ENCODE data around the gene AKAP1.
"Not testable (repeated sequence)": the region's sequence is repeated elsewhere in the genome, so short reads cannot be mapped to it uniquely, and the experiment has no call there.

AKAP1 gene

DNA sequence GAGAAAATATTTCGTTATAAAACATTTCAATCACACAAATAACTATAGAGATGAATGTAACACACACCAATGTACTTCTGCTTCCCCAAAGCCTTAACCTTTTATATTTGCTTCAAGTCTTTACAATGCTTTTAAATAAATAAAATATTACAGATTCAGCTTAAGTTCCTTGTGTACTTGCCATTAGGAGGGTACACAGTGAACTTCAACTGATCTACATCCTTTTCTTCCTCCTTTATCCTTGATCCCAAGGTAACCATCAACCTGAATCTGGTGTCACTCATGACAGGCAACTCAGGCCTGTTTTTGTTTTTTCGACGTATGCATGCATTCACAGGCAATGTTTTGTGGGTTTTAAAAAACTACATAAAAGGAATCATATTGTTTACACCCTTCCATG is 9.3 kb upstream of the AKAP1 start:
- DNase-seq = no peak

DNA sequence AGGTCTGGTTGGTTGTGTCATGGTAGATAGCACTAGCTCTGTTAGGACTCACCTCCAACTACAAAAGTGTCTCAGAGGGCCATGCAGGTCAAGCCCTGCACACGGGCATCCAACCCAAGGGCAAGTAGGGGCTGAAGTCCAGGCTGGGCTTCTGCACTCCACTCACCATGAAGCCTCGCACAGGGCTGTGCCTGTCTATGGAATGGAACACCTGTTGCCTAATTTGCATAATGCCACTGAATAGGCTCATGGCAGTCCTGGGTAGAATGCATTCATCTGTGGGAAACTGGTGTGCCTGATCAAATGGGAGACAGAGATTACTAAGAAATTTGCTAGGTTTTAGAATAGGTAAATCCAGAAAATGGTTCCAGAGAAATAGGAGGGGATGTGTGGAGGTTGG is 8.0 kb upstream of the AKAP1 start:
- DNase-seq = no peak

- no peak for DNase-seq
Measured at GRCh38 chr17:57078274-57078673, 6.8 kb upstream of the AKAP1 start.

DNA sequence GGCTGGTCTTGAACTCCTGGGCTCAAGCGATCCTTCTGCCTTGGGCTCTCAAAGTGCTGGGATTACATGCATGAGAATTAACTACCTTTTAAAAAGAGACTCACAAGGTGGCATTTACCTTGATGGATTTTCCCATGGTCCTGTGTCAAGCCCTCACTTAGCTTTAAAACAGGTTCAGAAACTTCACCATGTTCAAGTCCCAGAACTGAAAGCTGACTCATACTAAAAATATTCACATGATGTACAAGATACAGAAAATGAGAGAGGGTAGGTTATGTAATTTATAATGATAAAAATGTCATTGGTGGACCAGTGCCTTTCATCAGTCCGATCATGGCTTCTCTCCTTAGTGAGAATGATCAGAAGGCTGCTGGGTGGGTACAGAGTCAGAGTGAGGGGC is 4.3 kb upstream of the AKAP1 start:
- DNase-seq = no peak

- DNase-seq = no peak
Measured at GRCh38 chr17:57082441-57082840, 2.6 kb upstream of the AKAP1 start.

DNA sequence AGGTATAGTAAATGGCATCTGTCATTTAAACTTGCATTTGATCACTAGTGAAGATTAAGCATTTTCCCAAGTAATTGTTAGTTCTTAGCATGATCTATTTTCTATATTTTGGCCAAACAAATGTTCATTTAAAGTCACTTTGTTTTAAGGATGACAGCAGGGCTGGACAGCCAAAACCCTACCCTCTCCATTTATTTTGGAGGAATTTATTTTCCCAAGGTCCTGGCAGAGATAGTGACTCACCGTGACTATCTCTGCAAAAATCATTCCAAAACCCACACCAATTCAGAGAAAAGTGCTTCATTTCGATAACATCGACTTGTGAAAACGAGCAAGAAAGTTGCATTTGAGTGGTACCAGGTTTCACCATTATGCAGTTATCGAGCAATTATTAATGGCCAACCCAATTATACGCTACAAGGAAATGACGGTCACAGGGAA is 665 bp upstream of the AKAP1 start:
- DNase-seq = no peak

DNA sequence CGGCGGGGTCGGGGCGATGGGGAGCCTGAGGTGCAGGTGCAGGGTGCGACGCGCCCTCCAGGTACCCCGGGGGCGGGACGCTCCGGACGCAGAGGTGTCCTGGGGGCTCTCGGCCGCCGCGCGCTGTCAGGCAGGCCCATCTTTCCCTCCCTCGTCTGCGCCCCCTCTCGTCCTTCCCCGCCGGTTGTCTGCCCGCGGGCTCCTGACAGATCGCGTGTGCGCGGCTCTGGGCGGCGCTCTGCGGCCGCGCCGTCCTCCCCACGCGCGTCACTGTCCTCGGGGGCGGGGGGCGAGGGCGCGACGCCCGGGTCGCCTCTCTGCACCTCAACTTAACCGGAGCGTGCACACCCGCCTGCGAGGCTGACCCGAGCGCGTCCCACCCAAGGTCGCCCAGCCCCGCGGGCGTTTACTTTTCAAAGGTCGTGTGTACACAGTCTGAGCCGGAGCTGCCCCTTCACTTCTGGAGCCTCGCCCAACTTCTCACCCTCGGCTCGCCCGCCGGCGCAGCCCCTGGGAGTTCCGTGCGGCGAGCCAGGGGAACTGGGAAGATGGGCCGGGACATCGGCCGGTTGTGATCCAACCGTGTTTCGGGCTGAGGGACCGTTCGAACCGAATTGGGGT is 512 bp downstream of the AKAP1 start:
- DNase-seq = peak; percentile 36 to 47

DNA sequence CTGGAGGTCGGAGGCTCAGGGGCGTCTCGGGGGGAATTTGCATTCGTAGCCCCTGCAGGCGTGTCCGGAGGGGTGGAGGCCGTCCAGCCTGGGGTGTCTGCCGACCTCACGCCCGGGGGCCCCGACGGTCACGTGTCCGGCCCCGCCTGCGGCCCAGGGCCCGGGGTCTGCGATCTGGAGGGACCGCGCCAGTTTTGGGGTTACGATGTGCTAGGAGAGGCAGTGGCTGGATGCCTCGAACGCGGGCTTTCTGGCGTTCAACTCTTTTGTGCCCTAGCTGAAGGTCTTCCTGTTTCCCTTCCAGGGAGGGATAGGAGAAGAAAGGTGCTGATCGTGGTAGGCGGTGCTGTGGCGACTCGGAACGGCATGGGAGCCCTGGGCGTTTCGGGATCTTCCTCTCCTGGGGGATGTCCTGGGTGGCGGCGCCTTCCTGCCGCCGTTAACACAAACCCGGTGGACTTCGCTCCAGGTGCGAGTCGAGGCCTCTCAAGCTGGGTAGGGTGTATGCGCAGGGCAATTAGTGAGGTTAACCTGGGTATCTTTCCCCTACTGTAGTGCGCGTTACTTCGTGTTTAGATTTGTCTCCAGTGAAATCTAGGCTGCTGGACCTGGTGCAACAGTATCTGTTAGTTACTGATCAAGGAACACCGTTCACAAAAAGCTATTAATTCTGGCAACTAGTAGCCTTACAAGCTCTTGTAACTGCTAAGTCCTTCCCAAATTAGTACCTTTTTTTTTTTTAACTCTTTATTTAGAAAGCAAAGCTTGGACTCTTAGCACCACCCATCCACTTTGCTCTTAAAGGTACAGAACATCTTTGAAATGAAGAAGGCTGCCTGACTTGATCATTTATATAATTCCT is 1.3 kb downstream of the AKAP1 start:
- DNase-seq = peak in 1 of 2 donors; percentile 12

DNA sequence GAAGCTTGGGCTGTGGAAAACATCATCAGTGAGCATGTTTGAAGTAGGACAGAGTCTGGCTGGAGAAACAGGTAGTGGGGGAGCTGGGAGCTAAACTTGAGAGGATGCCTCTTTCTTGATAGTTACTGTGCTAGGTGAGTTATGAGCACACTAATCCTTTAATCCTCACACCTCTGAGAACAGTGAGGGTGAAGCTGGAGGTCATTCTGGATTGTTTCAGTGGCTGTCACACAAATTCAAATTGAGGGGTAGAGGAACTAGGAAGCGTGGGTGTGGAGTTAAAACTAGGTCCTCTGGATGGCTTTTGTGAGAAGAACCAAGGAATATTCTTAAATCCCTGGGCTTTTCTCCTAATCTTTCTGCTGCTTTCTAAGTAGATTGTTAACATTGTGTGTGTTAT is 3.3 kb downstream of the AKAP1 start:
- no peak for DNase-seq

GRCh38 chr17:57089391-57089790 is 4.3 kb downstream of the AKAP1 start:
- no peak for DNase-seq

- no peak for DNase-seq
Measured at GRCh38 chr17:57090560-57091185, 5.6 kb downstream of the AKAP1 start.

DNA sequence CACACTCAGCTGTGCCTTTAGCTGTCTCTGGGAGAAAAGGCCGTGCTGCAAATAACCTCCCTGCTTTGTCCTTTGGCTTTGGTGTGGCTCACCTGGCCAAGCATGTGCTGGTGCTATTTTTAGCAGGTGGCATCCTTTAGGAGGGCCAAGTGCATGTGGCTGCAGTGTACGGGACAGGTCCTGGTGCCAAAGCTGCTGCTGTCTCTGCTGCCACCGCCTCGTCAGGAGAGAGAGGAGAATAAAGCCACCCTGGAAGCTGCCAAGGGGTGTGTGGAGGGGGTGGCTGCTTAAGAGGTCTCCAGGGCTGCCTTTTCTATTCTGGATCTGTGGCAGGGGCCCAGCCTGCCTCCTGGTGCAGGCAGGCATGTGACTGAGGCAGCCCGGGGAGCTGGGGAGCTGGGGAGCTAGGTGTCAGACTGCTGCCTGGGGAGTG is 6.2 kb downstream of the AKAP1 start:
- DNase-seq = no peak

DNA sequence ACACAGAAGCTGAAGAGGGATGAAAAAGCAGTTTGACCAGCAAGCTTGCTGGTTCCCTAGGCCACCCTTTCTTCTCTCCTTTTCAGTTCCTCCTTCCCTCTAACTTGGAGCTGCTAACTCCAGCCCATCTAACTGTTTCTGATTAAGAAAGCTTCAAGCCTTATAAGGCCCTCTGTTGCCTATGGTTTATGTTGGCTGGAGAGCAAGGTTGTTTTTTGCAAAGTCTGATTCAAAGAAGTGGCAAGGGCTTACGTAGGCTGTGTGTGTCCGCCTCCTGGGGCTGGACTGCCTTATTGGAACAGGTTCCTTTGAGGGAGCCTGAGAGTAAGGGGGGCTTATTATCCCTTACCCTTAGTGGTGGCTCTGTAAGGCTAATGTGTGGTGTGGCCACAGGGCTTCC is 7.1 kb downstream of the AKAP1 start:
- no peak for DNase-seq

DNA sequence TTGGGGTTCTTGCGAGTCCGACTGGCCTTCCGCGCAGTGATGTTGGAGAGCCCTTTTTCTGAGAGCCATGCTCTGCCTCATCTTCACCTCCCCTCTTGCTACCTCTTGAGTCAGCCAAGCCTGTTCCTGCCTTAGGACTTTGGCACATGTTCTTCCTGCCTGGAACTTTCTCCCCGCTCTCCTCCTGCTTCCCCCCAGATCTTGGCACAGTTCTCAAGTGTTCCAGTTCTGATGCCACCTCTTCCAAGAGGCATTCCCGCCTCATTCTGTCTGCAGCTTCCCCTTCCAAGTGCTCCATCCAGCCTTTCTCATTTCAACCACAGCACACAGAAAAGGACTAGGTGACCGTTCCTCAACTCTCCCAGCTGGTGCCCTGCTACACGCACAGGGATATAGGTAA is 7.7 kb downstream of the AKAP1 start:
- DNase-seq = no peak

DNA sequence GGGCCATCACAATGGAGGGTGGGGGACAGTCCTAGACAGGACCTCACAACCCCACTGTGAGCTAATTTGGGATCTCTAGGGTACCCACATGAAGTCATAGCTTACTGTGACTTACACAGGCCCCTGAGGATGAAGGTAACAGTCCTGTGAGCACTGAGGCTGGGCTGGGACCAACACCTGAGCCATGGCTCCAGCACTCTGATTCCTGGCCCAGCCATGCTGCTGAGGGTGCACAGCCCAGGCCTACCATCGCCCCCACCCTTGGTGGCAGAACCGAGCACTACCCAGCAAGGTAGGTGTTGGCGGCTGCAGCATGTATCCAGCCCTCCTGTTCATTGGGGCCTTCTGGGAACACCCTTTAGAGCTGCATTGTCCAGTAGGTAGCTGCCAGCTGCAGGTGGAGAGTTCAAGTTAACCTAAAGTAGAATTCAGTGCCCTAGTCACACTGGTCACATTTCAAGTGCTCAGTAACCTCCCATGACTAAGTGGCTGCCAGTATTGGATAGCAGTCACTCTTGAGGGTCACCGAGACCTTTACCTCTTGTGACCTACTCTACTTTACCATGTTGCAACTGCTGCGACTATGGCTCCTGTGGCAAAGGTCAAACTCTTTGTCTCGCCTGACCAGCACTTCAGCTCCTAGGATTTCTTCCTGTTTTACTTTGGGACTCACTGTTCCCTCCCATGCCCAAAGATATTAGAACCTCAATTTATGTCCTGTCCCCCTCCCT is 11.6 kb downstream of the AKAP1 start:
- DNase-seq = no peak

DNA sequence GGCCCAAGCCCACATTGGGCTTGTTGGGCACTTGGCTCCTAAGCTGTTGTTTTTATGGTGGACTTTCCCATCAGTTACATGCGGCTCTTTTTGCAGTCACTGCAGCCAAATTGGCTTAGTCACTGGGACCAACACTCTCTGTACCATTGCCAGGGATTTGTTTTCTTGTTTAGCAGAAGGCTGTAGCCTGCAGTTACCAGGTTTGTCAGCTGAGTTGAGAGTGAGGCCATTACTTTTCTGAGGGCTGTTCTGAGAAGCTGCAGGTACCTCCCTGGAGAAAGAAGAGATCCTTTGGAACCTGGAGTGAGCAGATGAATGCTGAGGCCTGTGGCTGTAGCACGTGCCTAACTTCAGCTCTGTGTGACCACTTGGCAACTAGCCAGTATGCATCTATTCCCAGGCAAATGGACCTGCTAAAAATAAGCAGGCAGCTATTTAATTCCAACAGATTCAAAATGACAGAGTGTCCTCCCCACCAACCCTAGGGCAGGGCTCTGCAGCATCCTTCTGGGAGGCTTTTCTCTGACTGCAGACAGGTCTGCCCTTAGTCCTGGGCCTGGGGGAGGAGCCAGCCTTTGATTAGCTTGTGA is 12.9 kb downstream of the AKAP1 start:
- no peak for DNase-seq

- no peak for DNase-seq
Measured at GRCh38 chr17:57099165-57099564, 14.1 kb downstream of the AKAP1 start.

DNA sequence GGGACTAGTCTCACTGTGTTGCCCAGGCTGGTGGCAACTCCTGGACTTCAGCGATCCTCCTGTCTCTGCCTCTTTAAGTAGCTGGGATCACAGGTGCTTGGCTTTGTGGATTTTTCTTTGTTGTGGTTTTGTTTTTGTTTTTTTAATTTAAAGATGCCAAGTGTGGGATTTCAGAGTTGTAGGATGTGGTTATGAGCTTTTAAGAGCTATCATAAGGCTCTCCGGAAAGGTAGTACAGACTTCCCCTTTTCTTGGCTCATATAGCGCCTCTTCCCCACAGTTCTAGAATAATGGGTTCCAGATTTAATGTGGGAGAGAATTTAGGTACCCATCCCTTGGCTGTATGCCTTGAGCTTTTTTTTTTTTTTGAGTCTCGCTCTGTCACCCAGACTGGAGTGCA is 17.1 kb downstream of the AKAP1 start:
- no peak for DNase-seq

GRCh38 chr17:57102660-57103059 is 17.6 kb downstream of the AKAP1 start:
- not testable (repeated sequence) for DNase-seq

- DNase-seq = no peak
Measured at GRCh38 chr17:57104461-57105175, 19.6 kb downstream of the AKAP1 start.

DNA sequence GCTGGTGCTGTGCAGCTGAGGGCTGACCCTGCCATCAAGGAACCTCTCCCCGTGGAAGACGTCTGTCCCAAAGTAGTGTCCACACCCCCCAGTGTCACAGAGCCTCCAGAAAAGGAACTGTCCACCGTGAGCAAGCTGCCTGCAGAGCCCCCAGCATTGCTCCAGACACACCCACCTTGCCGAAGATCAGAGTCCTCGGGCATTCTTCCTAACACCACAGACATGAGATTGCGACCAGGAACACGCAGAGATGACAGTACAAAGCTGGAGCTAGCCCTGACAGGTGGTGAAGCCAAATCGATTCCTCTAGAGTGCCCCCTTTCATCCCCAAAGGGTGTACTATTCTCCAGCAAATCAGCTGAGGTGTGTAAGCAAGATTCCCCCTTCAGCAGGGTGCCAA is 20.5 kb downstream of the AKAP1 start:
- DNase-seq = no peak
